PC-9 (cell line): ENCODE results near the gene KIR2DL4.
"Not testable (repeated sequence)": the region's sequence is repeated elsewhere in the genome, so short reads cannot be mapped to it uniquely, and the experiment has no call there.

ENCODE experiments used
- EZH2 ChIP-seq: fragments of 200-600 bp; sonication (generic); IDR thresholded peaks from 2 replicates; pipeline ENCODE4 v1.8.0; 2017; ENCODE audit warnings: antibody characterized with exemption, low read depth
- TF ChIP-seq, protein P1 (sequence below): fragments of 200-600 bp; sonication (generic); conservative IDR thresholded peaks from 2 replicates; pipeline ENCODE4 v1.6.1; 2017; ENCODE audit warnings: mixed run types, antibody characterized with exemption, mild to moderate bottlenecking, moderate library complexity

DNA sequence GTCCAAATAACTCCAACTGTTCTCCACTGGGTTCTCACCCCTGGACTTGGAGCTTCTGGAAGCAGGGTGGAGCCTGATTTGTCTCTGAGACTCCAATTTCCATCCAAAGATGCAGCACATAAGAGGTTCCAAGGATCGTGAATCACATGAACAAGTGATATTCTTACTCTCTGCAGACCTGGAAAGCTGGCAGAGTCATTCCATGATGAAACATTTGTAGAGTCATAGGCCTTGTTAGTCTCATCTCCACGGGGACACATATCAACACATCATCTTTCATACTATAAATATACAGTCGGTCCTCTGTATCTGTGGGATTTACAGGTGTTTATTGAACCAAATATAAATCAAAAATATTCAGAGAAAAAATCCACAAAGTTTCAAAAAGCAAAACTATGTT is 11.2 kb downstream of the KIR2DL4 start:
- TF ChIP-seq, protein P1, sequence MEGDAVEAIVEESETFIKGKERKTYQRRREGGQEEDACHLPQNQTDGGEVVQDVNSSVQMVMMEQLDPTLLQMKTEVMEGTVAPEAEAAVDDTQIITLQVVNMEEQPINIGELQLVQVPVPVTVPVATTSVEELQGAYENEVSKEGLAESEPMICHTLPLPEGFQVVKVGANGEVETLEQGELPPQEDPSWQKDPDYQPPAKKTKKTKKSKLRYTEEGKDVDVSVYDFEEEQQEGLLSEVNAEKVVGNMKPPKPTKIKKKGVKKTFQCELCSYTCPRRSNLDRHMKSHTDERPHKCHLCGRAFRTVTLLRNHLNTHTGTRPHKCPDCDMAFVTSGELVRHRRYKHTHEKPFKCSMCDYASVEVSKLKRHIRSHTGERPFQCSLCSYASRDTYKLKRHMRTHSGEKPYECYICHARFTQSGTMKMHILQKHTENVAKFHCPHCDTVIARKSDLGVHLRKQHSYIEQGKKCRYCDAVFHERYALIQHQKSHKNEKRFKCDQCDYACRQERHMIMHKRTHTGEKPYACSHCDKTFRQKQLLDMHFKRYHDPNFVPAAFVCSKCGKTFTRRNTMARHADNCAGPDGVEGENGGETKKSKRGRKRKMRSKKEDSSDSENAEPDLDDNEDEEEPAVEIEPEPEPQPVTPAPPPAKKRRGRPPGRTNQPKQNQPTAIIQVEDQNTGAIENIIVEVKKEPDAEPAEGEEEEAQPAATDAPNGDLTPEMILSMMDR: not testable (repeated sequence)
- not testable (repeated sequence) for TF ChIP-seq EZH2
